HCT116 (cell line): ENCODE data around the gene NFATC3. TPM values are rescaled to one million over a fixed set of nuclear protein-coding genes. Genes with fewer than 3 reads are reported as not detected.

Source experiments
- ATAC-seq: fragments of 200-7000 bp; cut with Tn5 transposase; 2 replicates; pipeline ENCODE4 v1.9.1; 2020; ENCODE audit warnings: mild to moderate bottlenecking, moderate library complexity
- BruUV-seq: library from RNA; stranded (reverse); fragments of 400-500 nt; replicated peaks from 2 replicates; lab custom pipeline; 2021; lab: Mats Ljungman, UMichigan
- CTCF ChIA-PET: fragments of 300-600 bp; sonication (Branson Sonifier 250); formaldehyde crosslinking; loops from one replicate; lab custom pipeline; 2021; ENCODE audit warnings: antibody characterized with exemption; lab: Charles Lee
- POLR2A ChIA-PET: fragments of 300-600, 350-600 bp; sonication (Branson Sonifier 250); formaldehyde crosslinking; loops from one replicate; lab custom pipeline; 2021; ENCODE audit warnings: antibody characterized with exemption; lab: Charles Lee
- RAD21 ChIA-PET, 2 experiments: fragments of 300-600 bp; sonication (Branson Sonifier 250); formaldehyde crosslinking; loops; one replicate each; lab custom pipeline; 2023; ENCODE audit warnings: low total read pairs in 2 of 2; ENCODE audit not compliant: uncharacterized antibody in 2 of 2, unreplicated experiment in 2 of 2, low non-redundant PET in 1 of 2; lab: Charles Lee
- DNase-seq: peaks from one replicate; pipeline ENCODE4 v3.0.0-alpha.2; 2010; ENCODE audit warnings: low read depth, low spot score
- H2AFZ ChIP-seq: fragments of 200-600 bp; shearing (Covaris generic), sonication (generic); 2 replicates; pipeline ENCODE4 v1.6.1; 2017; ENCODE audit warnings: low read depth, mixed run types, mixed read lengths, antibody characterized with exemption, low read length; ENCODE audit not compliant: poor library complexity, severe bottlenecking
- H3K27ac ChIP-seq: 2 replicates; pipeline ENCODE4 v1.5.1; 2012; ENCODE audit warnings: low read depth, low read length
- H3K27me3 ChIP-seq: fragments of 200-600 bp; sonication (generic); 2 replicates; pipeline ENCODE4 v1.6.1; 2016; ENCODE audit warnings: mixed run types, low read length, mixed read lengths; ENCODE audit not compliant: insufficient read depth
- H3K36me3 ChIP-seq, 2 experiments: fragments of 200-500 bp in 1 of 2; fragments of 200-600 bp in 1 of 2; sonication (Bioruptor generic) in 1 of 2; sonication (generic) in 1 of 2; 2 replicates each; pipeline versions ENCODE4 v1.5.1 to v1.6.1; 2014 to 2016; ENCODE audit warnings: low read length in 2 of 2, inconsistent platforms in 1 of 2, mixed read lengths in 1 of 2, mixed run types in 1 of 2; ENCODE audit not compliant: insufficient read depth in 2 of 2, control insufficient read depth in 1 of 2
- H3K4me1 ChIP-seq, 2 experiments: fragments of 200-600 bp in 1 of 2; sonication (generic) in 1 of 2; 2 replicates each; pipeline versions ENCODE4 v1.5.1 to v1.6.1; 2012 to 2017; ENCODE audit warnings: low read length in 2 of 2, inconsistent platforms in 1 of 2, mild to moderate bottlenecking in 1 of 2, mixed read lengths in 1 of 2, mixed run types in 1 of 2, moderate library complexity in 1 of 2; ENCODE audit not compliant: insufficient read depth in 2 of 2, control insufficient read depth in 1 of 2
- H3K4me2 ChIP-seq: fragments of 200-600 bp; sonication (generic); 2 replicates; pipeline ENCODE4 v1.6.1; 2017; ENCODE audit warnings: mixed run types, low read length, mixed read lengths
- H3K4me3 ChIP-seq, 2 experiments: fragments of 200-600 bp in 1 of 2; sonication (generic) in 1 of 2; replicated peaks in 1 of 2; 2 replicates each; pipeline ENCODE4 v1.5.1; 2011 to 2016; ENCODE audit warnings: low read length in 2 of 2, control low read depth in 1 of 2, low read depth in 1 of 2, mild to moderate bottlenecking in 1 of 2, mixed read lengths in 1 of 2, mixed run types in 1 of 2
- H3K79me2 ChIP-seq: fragments of 200-600 bp; sonication (generic); 2 replicates; pipeline ENCODE4 v1.6.1; 2017; ENCODE audit warnings: mild to moderate bottlenecking, mixed run types, low read length, moderate library complexity, mixed read lengths; ENCODE audit not compliant: insufficient read depth
- H3K9ac ChIP-seq: fragments of 200-600 bp; sonication (generic); 2 replicates; pipeline ENCODE4 v1.6.1; 2016; ENCODE audit warnings: low read length, mixed read lengths
- H3K9me2 ChIP-seq: fragments of 200-600 bp; sonication (generic), shearing (Covaris generic); 2 replicates; pipeline ENCODE4 v1.6.1; 2017; ENCODE audit warnings: mixed run types, mild to moderate bottlenecking, moderate library complexity; ENCODE audit not compliant: insufficient read depth
- H3K9me3 ChIP-seq, 2 experiments: fragments of 200-500 bp in 1 of 2; fragments of 200-600 bp in 1 of 2; sonication (Bioruptor generic) in 1 of 2; sonication (generic) in 1 of 2; 2 replicates each; pipeline ENCODE4 v1.6.1; 2014 to 2017; ENCODE audit warnings: low read length in 2 of 2, mixed read lengths in 2 of 2, inconsistent platforms in 1 of 2, low read depth in 1 of 2, mild to moderate bottlenecking in 1 of 2, mixed run types in 1 of 2, moderate library complexity in 1 of 2; ENCODE audit not compliant: control insufficient read depth in 1 of 2, insufficient read depth in 1 of 2
- H4K20me1 ChIP-seq: fragments of 200-600 bp; sonication (generic), shearing (Covaris generic); 2 replicates; pipeline ENCODE4 v1.6.1; 2017; ENCODE audit warnings: mixed run types, mild to moderate bottlenecking, moderate library complexity; ENCODE audit not compliant: insufficient read depth
- CBX3 ChIP-seq: IDR thresholded peaks from 2 replicates; pipeline ENCODE4 v1.6.1; 2012; ENCODE audit warnings: low read depth
- CTCF ChIP-seq, 3 experiments: fragments of 200-600 bp in 1 of 3; sonication (generic) in 1 of 3; IDR thresholded peaks in 2 of 3; conservative IDR thresholded peaks in 1 of 3; 2 replicates each; pipeline ENCODE4 v1.5.1; 2012 to 2017; ENCODE audit warnings: low read depth in 2 of 3, low read length in 2 of 3, antibody characterized with exemption in 1 of 3, borderline replicate concordance in 1 of 3, control low read depth in 1 of 3, mild to moderate bottlenecking in 1 of 3, mixed read lengths in 1 of 3, mixed run types in 1 of 3, moderate library complexity in 1 of 3; ENCODE audit not compliant: insufficient read depth in 1 of 3
- EGR1 ChIP-seq: IDR thresholded peaks from 2 replicates; pipeline ENCODE4 v1.6.1; 2012; ENCODE audit warnings: low read depth
- MAX ChIP-seq: IDR thresholded peaks from 2 replicates; pipeline ENCODE4 v1.6.1; 2012
- POLR2A ChIP-seq: IDR thresholded peaks from 2 replicates; pipeline ENCODE4 v1.7.0; 2011; ENCODE audit warnings: borderline replicate concordance; ENCODE audit not compliant: insufficient read depth, insufficient read length; ENCODE audit errors: extremely low read depth
- REST ChIP-seq: IDR thresholded peaks from 2 replicates; pipeline ENCODE4 v1.6.1; 2012; ENCODE audit warnings: low read depth
- ZFX ChIP-seq: fragments of 450-650 bp; IDR thresholded peaks from 2 replicates; pipeline ENCODE4 v1.6.1; 2017
- ZNF274 ChIP-seq: fragments of 200-500 bp; sonication (Bioruptor generic); IDR thresholded peaks from 2 replicates; pipeline ENCODE4 v1.6.1; 2014; ENCODE audit warnings: mild to moderate bottlenecking, low read depth, low read length, inconsistent platforms
- intact Hi-C: fragments of 100-400 bp; cut with micrococcal nuclease; formaldehyde crosslinking; loops from 2 replicates; pipeline ENCODE4 v1.10.0; 2022
- total RNA-seq: library from RNA; stranded (reverse); gene quantifications from one replicate; pipeline ENCODE4 v1.2.1, GENCODE V29; 2021; ENCODE audit not compliant: unreplicated experiment

The NFATC3 gene
- total RNA-seq, 1 experiment from 2014 or later = 25.6 TPM

GRCh38 chr16:68179196-68179795 lies 94.1 kb downstream of the NFATC3 start (continued):
- TF ChIP-seq CTCF (IDR thresholded peaks at IDR 0.05 in 2 of 3, conservative IDR thresholded peaks at IDR 0.05 in 1 of 3; ENCODE audit: borderline replicate concordance in 1 of 3, insufficient read depth in 1 of 3, low read depth in 2 of 3, low read length in 2 of 3) (no peak), MAX (no peak), REST (no peak)

GRCh38 chr16:68179855-68180254 lies 94.7 kb downstream of the NFATC3 start:
- POLR2A ChIA-PET = no interaction called here
- no peaks in the 10 kb centered on the region for H3K4me1 ChIP-seq
- no peak overlapping the region for H3K9ac ChIP-seq
- RAD21 ChIA-PET = no interaction called here
- TF ChIP-seq ZFX (no peak), POLR2A (no peak), CBX3 (no peak), EGR1 (no peak), ZNF274 (no peak)
- TF ChIP-seq, all 23 proteins: peak for 0
- H3K4me3 ChIP-seq = no peak overlapping the region
- ATAC-seq (no peak), DNase-seq (no peak)
- no peaks in the 10 kb centered on the region for H4K20me1 ChIP-seq
- H3K9me3 ChIP-seq = no peaks in the 10 kb centered on the region
- H3K27me3 ChIP-seq = no peaks in the 10 kb centered on the region
- CTCF ChIA-PET = no interaction called here
- H3K9me2 ChIP-seq = no peaks in the 10 kb centered on the region
- peaks cover 0 to 9% of the 10 kb centered on the region in 2 experiments; a peak in 1 of 4 replicates for H3K36me3 ChIP-seq
- BruUV-seq = no TSS peak
- H2AFZ ChIP-seq = no peak overlapping the region
- no peaks in the 10 kb centered on the region for H3K79me2 ChIP-seq
- H3K27ac ChIP-seq = no peak overlapping the region
- H3K4me2 ChIP-seq = no peak overlapping the region
- intact Hi-C loops = no loop called here
